HCT116 (cell line): Measurements from ENCODE around the gene IRS1.

Source experiments
- EZH2phosphoT487 ChIP-seq: fragments of 200-600 bp; IDR thresholded peaks from 2 replicates; pipeline ENCODE4 v1.6.1; 2018; ENCODE audit warnings: antibody characterized with exemption, borderline replicate concordance
- JUND ChIP-seq: IDR thresholded peaks from 2 replicates; pipeline ENCODE4 v1.6.1; 2012
- MAX ChIP-seq: IDR thresholded peaks from 2 replicates; pipeline ENCODE4 v1.6.1; 2012
- POLR2AphosphoS5 ChIP-seq: IDR thresholded peaks from 2 replicates; pipeline ENCODE4 v1.6.1; 2011; ENCODE audit warnings: mild to moderate bottlenecking, low read depth, low read length, moderate library complexity
- RAD21 ChIP-seq: IDR thresholded peaks from 2 replicates; pipeline ENCODE4 v1.6.1; 2012; ENCODE audit warnings: low read depth, mild to moderate bottlenecking
- TF ChIP-seq, protein P1 (sequence below): IDR thresholded peaks from 2 replicates; pipeline ENCODE4 v1.6.1; 2012
- TF ChIP-seq, protein P2 (sequence below), 3 experiments: fragments of 200-600 bp in 1 of 3; sonication (generic) in 1 of 3; IDR thresholded peaks in 2 of 3; conservative IDR thresholded peaks in 1 of 3; 2 replicates each; pipeline ENCODE4 v1.5.1; 2012 to 2017; ENCODE audit warnings: low read depth in 2 of 3, low read length in 2 of 3, antibody characterized with exemption in 1 of 3, borderline replicate concordance in 1 of 3, control low read depth in 1 of 3, mild to moderate bottlenecking in 1 of 3, mixed read lengths in 1 of 3, mixed run types in 1 of 3, moderate library complexity in 1 of 3; ENCODE audit not compliant: insufficient read depth in 1 of 3

GRCh38 chr2:226797989-226798421 lies 1.6 kb downstream of the IRS1 start:
- TF ChIP-seq RAD21, result no peak
- no peak for TF ChIP-seq EZH2phosphoT487
- TF ChIP-seq, protein P1, sequence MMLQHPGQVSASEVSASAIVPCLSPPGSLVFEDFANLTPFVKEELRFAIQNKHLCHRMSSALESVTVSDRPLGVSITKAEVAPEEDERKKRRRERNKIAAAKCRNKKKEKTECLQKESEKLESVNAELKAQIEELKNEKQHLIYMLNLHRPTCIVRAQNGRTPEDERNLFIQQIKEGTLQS, result no peak
- TF ChIP-seq MAX, result no peak
- TF ChIP-seq, protein P2, sequence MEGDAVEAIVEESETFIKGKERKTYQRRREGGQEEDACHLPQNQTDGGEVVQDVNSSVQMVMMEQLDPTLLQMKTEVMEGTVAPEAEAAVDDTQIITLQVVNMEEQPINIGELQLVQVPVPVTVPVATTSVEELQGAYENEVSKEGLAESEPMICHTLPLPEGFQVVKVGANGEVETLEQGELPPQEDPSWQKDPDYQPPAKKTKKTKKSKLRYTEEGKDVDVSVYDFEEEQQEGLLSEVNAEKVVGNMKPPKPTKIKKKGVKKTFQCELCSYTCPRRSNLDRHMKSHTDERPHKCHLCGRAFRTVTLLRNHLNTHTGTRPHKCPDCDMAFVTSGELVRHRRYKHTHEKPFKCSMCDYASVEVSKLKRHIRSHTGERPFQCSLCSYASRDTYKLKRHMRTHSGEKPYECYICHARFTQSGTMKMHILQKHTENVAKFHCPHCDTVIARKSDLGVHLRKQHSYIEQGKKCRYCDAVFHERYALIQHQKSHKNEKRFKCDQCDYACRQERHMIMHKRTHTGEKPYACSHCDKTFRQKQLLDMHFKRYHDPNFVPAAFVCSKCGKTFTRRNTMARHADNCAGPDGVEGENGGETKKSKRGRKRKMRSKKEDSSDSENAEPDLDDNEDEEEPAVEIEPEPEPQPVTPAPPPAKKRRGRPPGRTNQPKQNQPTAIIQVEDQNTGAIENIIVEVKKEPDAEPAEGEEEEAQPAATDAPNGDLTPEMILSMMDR (IDR thresholded peaks at IDR 0.05 in 2 of 3, conservative IDR thresholded peaks at IDR 0.05 in 1 of 3; ENCODE audit: borderline replicate concordance in 1 of 3, insufficient read depth in 1 of 3, low read depth in 2 of 3, low read length in 2 of 3), result no peak
- TF ChIP-seq POLR2AphosphoS5, result no peak; the same call in 1 of the 2 replicates
- no peak for TF ChIP-seq JUND
